Memory B cell (primary cell): ENCODE results near the gene GPR62.

Experiments used
- ATAC-seq: fragments of 150-1000 bp; cut with Tn5 transposase; 2 replicates; pipeline ENCODE4 v1.10.0; 2021; ENCODE audit warnings: low read depth, mild to moderate bottlenecking, moderate library complexity
- DNase-seq, 2 donors: peaks; one replicate each; pipeline ENCODE4 v3.0.0; 2022; ENCODE audit warnings: low spot score in 2 of 2
- H3K27ac Mint-ChIP-seq: one replicate; pipeline ENCODE4 v1.8.0; 2022; ENCODE audit warnings: mild to moderate bottlenecking, moderate library complexity, mixed read lengths
- H3K27me3 Mint-ChIP-seq: one replicate; pipeline ENCODE4 v1.8.0; 2022; ENCODE audit warnings: mixed read lengths
- H3K36me3 Mint-ChIP-seq: one replicate; pipeline ENCODE4 v1.8.0; 2022; ENCODE audit warnings: mild to moderate bottlenecking, mixed read lengths
- H3K4me1 Mint-ChIP-seq: one replicate; pipeline ENCODE4 v1.8.0; 2022; ENCODE audit warnings: mixed read lengths
- H3K4me3 Mint-ChIP-seq: one replicate; pipeline ENCODE4 v1.8.0; 2022; ENCODE audit warnings: mild to moderate bottlenecking, moderate library complexity, mixed read lengths
- H3K9me3 Mint-ChIP-seq: one replicate; pipeline ENCODE4 v1.8.0; 2022; ENCODE audit warnings: mixed read lengths

Gene GPR62

GRCh38 chr3:51955893-51956770, 951 bp downstream of the GPR62 start:
- DNase-seq, result peak in 1 of 2 donors; percentile 52
- H3K27ac Mint-ChIP-seq, result no peak overlapping the region
- ATAC-seq, result peak; percentile 75
- no peaks in the 10 kb centered on the region for H3K9me3 Mint-ChIP-seq
- peaks cover 11% of the 10 kb centered on the region for H3K27me3 Mint-ChIP-seq
- H3K4me1 Mint-ChIP-seq, result peaks cover 5% of the 10 kb centered on the region
- peak overlapping the region; percentile 74 for H3K4me3 Mint-ChIP-seq
- H3K36me3 Mint-ChIP-seq, result peaks cover 10% of the 10 kb centered on the region

GRCh38 chr3:51957520-51958205, 2.5 kb downstream of the GPR62 start:
- peaks cover 5% of the 10 kb centered on the region for H3K4me1 Mint-ChIP-seq
- H3K4me3 Mint-ChIP-seq, result peak overlapping the region; percentile 19
- peaks cover 9% of the 10 kb centered on the region for H3K27me3 Mint-ChIP-seq
- DNase-seq (no peak), ATAC-seq (no peak)
- no peak overlapping the region for H3K27ac Mint-ChIP-seq
- H3K36me3 Mint-ChIP-seq, result peaks cover 6% of the 10 kb centered on the region
- H3K9me3 Mint-ChIP-seq, result no peaks in the 10 kb centered on the region

GRCh38 chr3:51958603-51959521, 3.7 kb downstream of the GPR62 start:
- H3K36me3 Mint-ChIP-seq, result peaks cover 6% of the 10 kb centered on the region
- no peak overlapping the region for H3K27ac Mint-ChIP-seq
- no peak overlapping the region for H3K4me3 Mint-ChIP-seq
- H3K9me3 Mint-ChIP-seq, result no peaks in the 10 kb centered on the region
- DNase-seq (no peak), ATAC-seq (no peak)
- peaks cover 4% of the 10 kb centered on the region for H3K27me3 Mint-ChIP-seq
- H3K4me1 Mint-ChIP-seq, result peaks cover 4% of the 10 kb centered on the region

GRCh38 chr3:51959651-51960050, 4.5 kb downstream of the GPR62 start:
- DNase-seq (no peak), ATAC-seq (no peak)
- no peaks in the 10 kb centered on the region for H3K9me3 Mint-ChIP-seq
- peaks cover 6% of the 10 kb centered on the region for H3K36me3 Mint-ChIP-seq
- H3K4me3 Mint-ChIP-seq, result no peak overlapping the region
- H3K4me1 Mint-ChIP-seq, result peaks cover 2% of the 10 kb centered on the region
- H3K27me3 Mint-ChIP-seq, result peaks cover 1% of the 10 kb centered on the region
- H3K27ac Mint-ChIP-seq, result no peak overlapping the region

- Mint-ChIP-seq H3K4me1 (peaks cover 5% of the 10 kb centered on the region), H3K27ac (no peak overlapping the region), H3K9me3 (no peaks in the 10 kb centered on the region), H3K27me3 (no peaks in the 10 kb centered on the region), H3K36me3 (peaks cover 6% of the 10 kb centered on the region), H3K4me3 (no peak overlapping the region)
- DNase-seq, result no peak
- no peak for ATAC-seq
Observed at GRCh38 chr3:51960386-51960785, 5.2 kb downstream of the GPR62 start.

- Mint-ChIP-seq H3K27me3 (no peaks in the 10 kb centered on the region), H3K9me3 (no peaks in the 10 kb centered on the region), H3K36me3 (peaks cover 6% of the 10 kb centered on the region), H3K27ac (no peak overlapping the region), H3K4me1 (peaks cover 8% of the 10 kb centered on the region), H3K4me3 (no peak overlapping the region)
- no peak for DNase-seq
- no peak for ATAC-seq
Observed at GRCh38 chr3:51961011-51961410, 5.8 kb downstream of the GPR62 start.

- H3K4me3 Mint-ChIP-seq, result no peak overlapping the region
- H3K27me3 Mint-ChIP-seq, result no peaks in the 10 kb centered on the region
- ATAC-seq (no peak), DNase-seq (no peak)
- no peaks in the 10 kb centered on the region for H3K9me3 Mint-ChIP-seq
- H3K36me3 Mint-ChIP-seq, result peaks cover 6% of the 10 kb centered on the region
- peaks cover 13% of the 10 kb centered on the region for H3K4me1 Mint-ChIP-seq
- H3K27ac Mint-ChIP-seq, result no peak overlapping the region
Observed at GRCh38 chr3:51961602-51962569, 6.7 kb downstream of the GPR62 start.

- H3K4me1 Mint-ChIP-seq, result peaks cover 16% of the 10 kb centered on the region
- no peak overlapping the region for H3K4me3 Mint-ChIP-seq
- no peak overlapping the region for H3K27ac Mint-ChIP-seq
- H3K27me3 Mint-ChIP-seq, result no peaks in the 10 kb centered on the region
- H3K9me3 Mint-ChIP-seq, result no peaks in the 10 kb centered on the region
- DNase-seq (no peak), ATAC-seq (no peak)
- H3K36me3 Mint-ChIP-seq, result peaks cover 5% of the 10 kb centered on the region
Observed at GRCh38 chr3:51962854-51963530, 7.8 kb downstream of the GPR62 start.

- ATAC-seq (no peak), DNase-seq (no peak)
- Mint-ChIP-seq H3K27me3 (no peaks in the 10 kb centered on the region), H3K4me3 (no peak overlapping the region), H3K36me3 (peaks cover 2% of the 10 kb centered on the region), H3K9me3 (no peaks in the 10 kb centered on the region), H3K27ac (no peak overlapping the region), H3K4me1 (peaks cover 20% of the 10 kb centered on the region)
Observed at GRCh38 chr3:51963951-51964451, 8.8 kb downstream of the GPR62 start.

- no peaks in the 10 kb centered on the region for H3K9me3 Mint-ChIP-seq
- H3K27me3 Mint-ChIP-seq, result no peaks in the 10 kb centered on the region
- ATAC-seq (no peak), DNase-seq (no peak)
- no peak overlapping the region for H3K4me3 Mint-ChIP-seq
- no peaks in the 10 kb centered on the region for H3K36me3 Mint-ChIP-seq
- no peak overlapping the region for H3K27ac Mint-ChIP-seq
- H3K4me1 Mint-ChIP-seq, result peaks cover 22% of the 10 kb centered on the region
Observed at GRCh38 chr3:51964521-51964920, 9.3 kb downstream of the GPR62 start.

GRCh38 chr3:51966016-51966415, 10.8 kb downstream of the GPR62 start:
- H3K4me1 Mint-ChIP-seq, result peaks cover 22% of the 10 kb centered on the region
- no peaks in the 10 kb centered on the region for H3K27me3 Mint-ChIP-seq
- no peak for DNase-seq
- no peak for ATAC-seq
- H3K9me3 Mint-ChIP-seq, result no peaks in the 10 kb centered on the region
- H3K36me3 Mint-ChIP-seq, result no peaks in the 10 kb centered on the region
- peak overlapping the region; percentile 86 for H3K4me3 Mint-ChIP-seq
- peak overlapping the region; percentile 50 for H3K27ac Mint-ChIP-seq

- H3K9me3 Mint-ChIP-seq, result no peaks in the 10 kb centered on the region
Observed at GRCh38 chr3:51966486-51966885, 11.3 kb downstream of the GPR62 start.

More at GRCh38 chr3:51966486-51966885, 11.3 kb downstream of the GPR62 start:
- DNase-seq (no peak), ATAC-seq (no peak)
- peak overlapping the region; percentile 50 for H3K27ac Mint-ChIP-seq
- no peaks in the 10 kb centered on the region for H3K36me3 Mint-ChIP-seq
- H3K4me3 Mint-ChIP-seq, result peak overlapping the region; percentile 86
- H3K27me3 Mint-ChIP-seq, result no peaks in the 10 kb centered on the region
- H3K4me1 Mint-ChIP-seq, result peaks cover 22% of the 10 kb centered on the region
